ENCODE data around the gene OLR1. TPM values are rescaled to one million over a fixed set of nuclear protein-coding genes. Genes with fewer than 3 reads are reported as not detected.
"Not testable (repeated sequence)": the region's sequence is repeated elsewhere in the genome, so short reads cannot be mapped to it uniquely, and the experiment has no call there.

The OLR1 gene
- total RNA-seq: not detected

GRCh38 chr12:10171973-10172728 lies at the start of gene OLR1:
TSS of gene OLR1 (minus strand) at chr12:10172132. CDS start at chr12:10172077, 55 bp downstream.
- Mint-ChIP-seq H3K27ac (no peak within 1 kb of the TSS), H3K9me3 (ENCODE audit: insufficient read depth) (no peaks in the 10 kb centered on the region), H3K36me3 (ENCODE audit: low read depth) (no peaks in the 10 kb centered on the region), H3K27me3 (ENCODE audit: low read depth) (peaks cover 38% of the 10 kb centered on the region), H3K4me3 (no peak within 1 kb of the TSS), H3K4me1 (ENCODE audit: low read depth) (no peaks in the 10 kb centered on the region)
- ATAC-seq: no peak
- no peak for DNase-seq
- ChIA-PET POLR2A (no interaction called here), CTCF (interaction anchor here (1.0 to 1.2 kb wide), 3 partner anchors 19 to 162 kb away, joined by 3 to 5 read pairs (median 3); no protein-coding TSS in a partner anchor)

- ChIA-PET CTCF (no interaction called here), POLR2A (no interaction called here)
- Mint-ChIP-seq H3K9me3 (ENCODE audit: insufficient read depth) (no peaks in the 10 kb centered on the region), H3K36me3 (ENCODE audit: low read depth) (peaks cover 54% of the 10 kb centered on the region), H3K27me3 (ENCODE audit: low read depth) (no peaks in the 10 kb centered on the region), H3K4me3 (no peak overlapping the region), H3K4me1 (ENCODE audit: low read depth) (peaks cover 12% of the 10 kb centered on the region), H3K27ac (no peak overlapping the region)
- DNase-seq (no peak), ATAC-seq (no peak)
These were observed 48.6 kb upstream of the OLR1 start for GRCh38 chr12:10220398-10221077.

DNA sequence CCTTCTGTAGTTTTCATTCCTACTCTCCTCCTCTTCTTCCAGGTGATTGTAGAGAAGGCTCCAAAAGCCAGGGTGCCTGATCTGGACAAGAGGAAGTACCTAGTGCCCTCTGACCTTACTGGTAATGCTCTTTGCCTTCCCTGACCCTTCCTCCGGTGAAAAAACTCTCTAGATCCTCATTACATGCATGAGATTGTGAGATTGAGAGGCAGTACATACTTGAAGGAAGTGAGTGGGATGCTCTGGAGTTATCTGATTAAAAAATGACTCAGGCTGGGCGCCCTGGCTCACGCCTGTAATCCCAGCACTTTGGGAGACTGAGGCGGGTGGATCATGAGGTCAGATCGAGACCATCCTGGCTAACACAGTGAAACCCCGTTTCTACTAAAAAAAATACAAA lies 46.1 kb upstream of the OLR1 start:
- ChIA-PET POLR2A (no interaction called here), CTCF (interaction anchor here (1.4 kb wide), 1 partner anchor 532 kb away, joined by 3 read pairs; no protein-coding TSS in a partner anchor)
- Mint-ChIP-seq H3K27me3 (ENCODE audit: low read depth) (no peaks in the 10 kb centered on the region), H3K4me3 (no peak overlapping the region), H3K27ac (no peak overlapping the region), H3K36me3 (ENCODE audit: low read depth) (peaks cover 42% of the 10 kb centered on the region), H3K9me3 (ENCODE audit: insufficient read depth) (no peaks in the 10 kb centered on the region), H3K4me1 (ENCODE audit: low read depth) (peaks cover 28% of the 10 kb centered on the region)
- ATAC-seq (no peak), DNase-seq (no peak)

DNA sequence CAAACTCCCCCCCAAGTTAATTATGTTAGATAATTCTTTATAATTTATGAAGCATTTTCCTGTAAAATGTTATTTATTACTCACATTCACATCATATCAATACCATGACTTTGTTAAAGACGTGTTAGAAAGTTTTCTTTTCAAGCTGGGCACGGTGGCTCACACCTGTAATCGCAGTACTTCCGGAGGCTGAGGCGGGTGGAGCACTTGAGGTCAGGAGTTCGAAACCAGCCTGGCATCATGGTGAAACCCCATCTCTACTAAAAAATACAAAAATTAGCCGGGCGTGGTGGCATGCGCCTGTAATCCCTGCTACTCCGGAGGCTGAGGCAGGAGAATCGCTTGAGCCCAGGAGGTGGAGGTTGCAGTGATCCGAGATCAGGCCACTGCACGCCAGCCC lies 44.0 kb upstream of the OLR1 start:
- ATAC-seq; H3K27me3 Mint-ChIP-seq (ENCODE audit: low read depth); H3K9me3 Mint-ChIP-seq (ENCODE audit: insufficient read depth); H3K27ac Mint-ChIP-seq; H3K4me3 Mint-ChIP-seq; CTCF ChIA-PET; DNase-seq; POLR2A ChIA-PET: not testable (repeated sequence)
- peaks cover 22% of the 10 kb centered on the region for H3K36me3 Mint-ChIP-seq (ENCODE audit: low read depth)
- H3K4me1 Mint-ChIP-seq (ENCODE audit: low read depth): peaks cover 32% of the 10 kb centered on the region

DNA sequence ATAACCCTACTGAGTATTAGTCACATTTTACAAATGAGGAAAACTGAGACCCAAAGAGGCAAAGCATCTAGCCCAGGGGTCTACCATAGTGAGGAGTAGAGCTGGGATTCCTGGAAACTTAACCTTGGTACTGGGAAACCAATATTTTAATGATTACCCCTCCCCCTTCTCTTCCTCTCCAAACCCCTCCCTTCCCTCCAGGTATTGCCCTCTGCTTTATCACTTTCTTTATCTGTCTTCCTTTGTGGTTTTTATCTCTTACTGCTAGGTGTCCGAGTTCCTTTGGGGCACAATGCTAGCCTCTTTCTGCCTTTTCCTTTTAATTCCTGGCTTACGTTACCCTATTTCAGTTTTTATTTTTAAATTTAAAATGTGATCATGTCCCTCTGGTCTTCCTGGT lies 43.5 kb upstream of the OLR1 start:
- POLR2A ChIA-PET: no interaction called here
- CTCF ChIA-PET: interaction anchor here (1.3 to 3.2 kb wide), 2 partner anchors 9 to 21 kb away, joined by 3 to 12 read pairs; no protein-coding TSS in a partner anchor
- H3K27me3 Mint-ChIP-seq (ENCODE audit: low read depth): no peaks in the 10 kb centered on the region
- DNase-seq: peak; percentile 28
- peaks cover 32% of the 10 kb centered on the region for H3K4me1 Mint-ChIP-seq (ENCODE audit: low read depth)
- peaks cover 17% of the 10 kb centered on the region for H3K36me3 Mint-ChIP-seq (ENCODE audit: low read depth)
- no peaks in the 10 kb centered on the region for H3K9me3 Mint-ChIP-seq (ENCODE audit: insufficient read depth)
- ATAC-seq: no peak
- peak overlapping the region; percentile 92 for H3K4me3 Mint-ChIP-seq
- H3K27ac Mint-ChIP-seq: no peak overlapping the region

DNA sequence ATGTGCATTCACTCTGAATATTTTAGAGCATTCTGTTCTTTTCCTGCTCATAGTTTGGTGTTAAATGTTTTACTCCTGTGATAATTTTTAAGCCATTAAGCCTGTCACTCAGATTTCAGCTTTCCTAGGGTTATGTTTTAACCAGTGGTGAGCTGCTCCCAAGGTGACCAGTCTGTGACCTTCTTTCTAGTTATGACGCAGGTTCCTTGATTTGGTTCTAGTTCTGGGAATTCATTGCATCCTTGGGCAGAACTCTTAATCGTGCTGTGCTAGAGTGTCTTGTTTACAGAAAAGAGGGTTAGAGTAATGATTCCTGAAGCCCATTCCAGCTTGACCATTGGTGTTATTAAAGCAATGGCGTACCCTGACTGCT lies 42.9 kb upstream of the OLR1 start:
- Mint-ChIP-seq H3K27ac (no peak overlapping the region), H3K4me1 (ENCODE audit: low read depth) (peaks cover 32% of the 10 kb centered on the region)

DNA sequence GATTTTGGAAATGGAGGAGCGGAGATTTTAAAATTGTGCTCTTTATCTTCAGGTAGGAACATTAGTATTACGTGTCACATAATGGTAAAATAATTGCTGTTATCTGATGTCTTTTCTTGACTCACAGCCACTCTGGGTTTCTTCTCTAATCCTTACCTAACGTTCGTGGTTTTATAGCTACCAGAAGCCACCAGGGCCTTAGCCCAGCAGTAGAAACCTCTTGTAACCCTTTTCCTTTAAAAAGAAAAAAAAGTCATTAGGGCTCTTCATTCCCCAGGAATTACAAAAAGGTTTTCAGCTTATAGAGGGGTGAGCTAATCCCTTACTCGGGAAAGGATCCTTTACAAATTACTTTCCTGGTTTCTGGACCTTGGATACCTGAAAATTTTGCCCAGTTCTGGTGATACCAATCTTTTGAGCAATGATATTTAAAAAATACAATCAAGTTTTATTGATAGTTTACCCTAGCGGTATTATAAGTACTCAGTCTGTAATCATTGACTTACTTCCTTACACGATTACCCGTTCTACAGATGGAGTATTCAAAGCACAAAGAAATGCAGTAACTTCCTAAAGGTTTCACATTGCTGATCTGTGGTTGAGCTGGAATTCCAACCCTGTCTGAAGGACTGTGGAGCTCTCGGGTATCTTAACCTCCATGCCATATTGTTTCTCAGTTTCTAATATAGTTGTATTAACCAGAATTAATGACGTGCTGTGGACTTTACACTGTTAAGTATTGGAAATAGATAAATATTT lies 42.4 kb upstream of the OLR1 start:
- ChIA-PET CTCF (interaction anchor here (1.0 to 3.2 kb wide), 7 partner anchors 10 to 397 kb away, joined by 3 to 12 read pairs (median 3); no protein-coding TSS in a partner anchor), POLR2A (interaction anchor here (0.6 to 1.4 kb wide), 5 partner anchors 91 to 399 kb away, joined by 3 to 5 read pairs (median 3); no protein-coding TSS in a partner anchor)
- DNase-seq: no peak
- peak overlapping the region; percentile 94 for H3K27ac Mint-ChIP-seq
- no peaks in the 10 kb centered on the region for H3K27me3 Mint-ChIP-seq (ENCODE audit: low read depth)
- no peak for ATAC-seq
- H3K36me3 Mint-ChIP-seq (ENCODE audit: low read depth): peaks cover 10% of the 10 kb centered on the region
- peak overlapping the region; percentile 92 for H3K4me3 Mint-ChIP-seq
- no peaks in the 10 kb centered on the region for H3K9me3 Mint-ChIP-seq (ENCODE audit: insufficient read depth)
- peaks cover 32% of the 10 kb centered on the region for H3K4me1 Mint-ChIP-seq (ENCODE audit: low read depth)

More for the DNA sequence above, 42.9 kb upstream of the OLR1 start:
- Mint-ChIP-seq H3K4me3 (peak overlapping the region; percentile 92), H3K27me3 (ENCODE audit: low read depth) (no peaks in the 10 kb centered on the region), H3K9me3 (ENCODE audit: insufficient read depth) (no peaks in the 10 kb centered on the region), H3K36me3 (ENCODE audit: low read depth) (peaks cover 12% of the 10 kb centered on the region)
- ATAC-seq (no peak), DNase-seq (no peak)
- ChIA-PET CTCF (interaction anchor here (1.0 to 3.2 kb wide), 5 partner anchors 10 to 396 kb away, joined by 3 to 12 read pairs (median 3); no protein-coding TSS in a partner anchor), POLR2A (interaction anchor here (0.6 to 0.7 kb wide), 2 partner anchors 91 to 339 kb away, joined by 3 to 5 read pairs; no protein-coding TSS in a partner anchor)

DNA sequence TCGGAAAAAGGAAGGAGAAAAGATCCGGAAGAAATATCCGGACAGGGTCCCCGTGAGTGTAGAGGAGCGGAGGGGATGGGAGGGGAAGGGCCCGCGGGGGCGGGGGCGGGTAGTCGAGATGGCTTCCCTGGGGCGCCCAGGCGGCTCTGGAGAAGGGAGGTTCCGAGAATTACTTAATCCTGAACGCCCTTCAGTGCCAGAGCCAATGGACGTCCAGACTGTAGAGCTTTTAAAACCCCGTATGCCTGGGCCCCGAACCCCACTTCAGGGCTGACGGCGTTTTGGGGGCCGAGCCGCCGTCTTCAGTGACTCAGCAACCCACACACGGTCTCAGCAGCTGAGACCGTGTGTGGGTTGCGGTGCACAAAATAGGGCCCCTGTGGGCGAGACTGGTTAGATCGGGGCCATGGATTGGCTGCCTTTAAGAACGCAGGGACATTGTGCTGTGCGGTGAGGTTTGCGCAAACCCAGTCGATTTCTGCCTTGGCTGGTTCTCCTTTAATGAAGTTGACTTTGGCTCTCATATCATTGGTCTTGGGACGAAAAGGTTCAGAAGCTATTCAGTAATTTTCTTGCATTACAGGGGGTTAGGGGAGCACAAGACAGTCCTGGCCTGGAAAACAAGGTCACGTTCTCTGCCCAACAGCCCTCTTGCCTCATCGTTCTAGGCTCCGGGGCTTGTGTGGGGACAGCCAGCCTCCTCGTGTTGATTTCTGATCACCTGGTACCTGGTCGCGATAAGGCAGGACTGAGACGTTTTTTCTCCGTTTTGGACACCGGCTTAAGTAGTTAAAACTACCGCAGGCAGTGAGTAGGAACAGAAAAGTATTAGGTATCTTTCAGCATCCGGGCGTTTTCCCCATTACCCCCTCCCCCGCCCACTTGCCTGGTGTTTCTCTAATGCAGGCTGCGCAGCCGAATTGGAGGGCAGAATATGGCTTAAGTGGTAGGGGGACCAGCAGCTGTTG lies 41.5 kb upstream of the OLR1 start:
- peak overlapping the region; percentile 94 for H3K27ac Mint-ChIP-seq
- peak; percentile 85 for DNase-seq
- ChIA-PET CTCF (interaction anchor here (1.0 to 3.2 kb wide), 7 partner anchors 23 to 537 kb away, joined by 3 to 12 read pairs (median 3); no protein-coding TSS in a partner anchor), POLR2A (interaction anchor here (0.9 to 1.7 kb wide), 7 partner anchors 11 to 400 kb away, joined by 3 to 5 read pairs (median 3); partner anchors contain the start of gene CLEC2B)
- peak; percentile 71 for ATAC-seq
- peaks cover 32% of the 10 kb centered on the region for H3K4me1 Mint-ChIP-seq (ENCODE audit: low read depth)
- no peaks in the 10 kb centered on the region for H3K9me3 Mint-ChIP-seq (ENCODE audit: insufficient read depth)
- no peaks in the 10 kb centered on the region for H3K27me3 Mint-ChIP-seq (ENCODE audit: low read depth)
- peaks cover 10% of the 10 kb centered on the region for H3K36me3 Mint-ChIP-seq (ENCODE audit: low read depth)
- peak overlapping the region; percentile 92 for H3K4me3 Mint-ChIP-seq

- H3K4me3 Mint-ChIP-seq: peak within 1 kb of the TSS; percentile 92
- H3K9me3 Mint-ChIP-seq (ENCODE audit: insufficient read depth): no peaks in the 10 kb centered on the region
- POLR2A ChIA-PET: interaction anchor here (0.9 to 1.7 kb wide), 5 partner anchors 12 to 400 kb away, joined by 3 to 5 read pairs (median 4); partner anchors contain the start of gene CLEC2B
- peaks cover 7% of the 10 kb centered on the region for H3K36me3 Mint-ChIP-seq (ENCODE audit: low read depth)
- ATAC-seq (peak; percentile 67), DNase-seq (peak; percentile 82)
- H3K27ac Mint-ChIP-seq: peak within 1 kb of the TSS; percentile 94
- peaks cover 32% of the 10 kb centered on the region for H3K4me1 Mint-ChIP-seq (ENCODE audit: low read depth)
- CTCF ChIA-PET: interaction anchor here (1.0 to 3.2 kb wide), 4 partner anchors 23 to 538 kb away, joined by 3 to 12 read pairs (median 4); no protein-coding TSS in a partner anchor
- peaks cover 4% of the 10 kb centered on the region for H3K27me3 Mint-ChIP-seq (ENCODE audit: low read depth)
These were observed 40.8 kb upstream of the OLR1 start, which contains the start of gene GABARAPL1 for GRCh38 chr12:10212739-10213131. TSS of gene GABARAPL1 (plus strand) at chr12:10212877. CDS start at chr12:10213130, 253 bp downstream.

- DNase-seq: peak; percentile 84
- peaks cover 7% of the 10 kb centered on the region for H3K36me3 Mint-ChIP-seq (ENCODE audit: low read depth)
- CTCF ChIA-PET: interaction anchor here (1.0 to 3.2 kb wide), 3 partner anchors 24 to 538 kb away, joined by 3 to 12 read pairs (median 3); no protein-coding TSS in a partner anchor
- H3K27ac Mint-ChIP-seq: peak overlapping the region; percentile 94
- peak; percentile 73 for ATAC-seq
- peak overlapping the region; percentile 92 for H3K4me3 Mint-ChIP-seq
- H3K9me3 Mint-ChIP-seq (ENCODE audit: insufficient read depth): no peaks in the 10 kb centered on the region
- peaks cover 32% of the 10 kb centered on the region for H3K4me1 Mint-ChIP-seq (ENCODE audit: low read depth)
- POLR2A ChIA-PET: interaction anchor here (0.7 to 1.7 kb wide), 3 partner anchors 15 to 343 kb away, joined by 3 to 5 read pairs (median 4); partner anchors contain the start of gene CLEC2B
- peaks cover 4% of the 10 kb centered on the region for H3K27me3 Mint-ChIP-seq (ENCODE audit: low read depth)
These were observed 40.2 kb upstream of the OLR1 start for GRCh38 chr12:10211940-10212738.
